Neural progenitor cell (in vitro differentiated cells): ENCODE measurements around the gene MME. TPM values are rescaled to one million over a fixed set of nuclear protein-coding genes. Genes with fewer than 3 reads are reported as not detected.

Source experiments
- DNase-seq: peaks from one replicate; pipeline ENCODE4 v3.0.0-alpha.2; 2016; ENCODE audit warnings: low spot score
- H2AFZ ChIP-seq: fragments of 200-600 bp; sonication (generic); replicated peaks from 2 replicates; pipeline ENCODE4 v1.6.1; 2016; ENCODE audit warnings: antibody characterized with exemption
- H3F3A ChIP-seq: fragments of 200-600 bp; sonication (generic); 2 replicates; pipeline ENCODE4 v1.6.1; 2016; ENCODE audit warnings: antibody characterized with exemption, low read depth
- H3K27ac ChIP-seq: fragments of 200-600 bp; sonication (generic); 2 replicates; pipeline ENCODE4 v1.5.1; 2016; ENCODE audit warnings: mild to moderate bottlenecking
- H3K27me3 ChIP-seq: fragments of 200-600 bp; sonication (generic); 2 replicates; pipeline ENCODE4 v1.6.1; 2016; ENCODE audit warnings: mild to moderate bottlenecking, moderate library complexity
- H3K36me3 ChIP-seq: fragments of 200-600 bp; sonication (generic); 2 replicates; pipeline ENCODE4 v1.5.1; 2016
- H3K4me1 ChIP-seq: fragments of 200-600 bp; sonication (generic); 2 replicates; pipeline ENCODE4 v1.6.1; 2016; ENCODE audit warnings: mixed run types
- H3K4me2 ChIP-seq: fragments of 200-600 bp; sonication (generic); 2 replicates; pipeline ENCODE4 v1.6.1; 2016
- H3K4me3 ChIP-seq: fragments of 200-600 bp; sonication (generic); 2 replicates; pipeline ENCODE4 v1.5.1; 2016
- H3K79me2 ChIP-seq: fragments of 200-600 bp; sonication (generic); 2 replicates; pipeline ENCODE4 v1.6.1; 2016; ENCODE audit warnings: low read depth
- H3K9ac ChIP-seq: fragments of 200-600 bp; sonication (generic); 2 replicates; pipeline ENCODE4 v1.6.1; 2016
- H3K9me3 ChIP-seq: fragments of 200-600 bp; sonication (generic); 2 replicates; pipeline ENCODE4 v1.5.1; 2016; ENCODE audit warnings: low read depth
- H4K20me1 ChIP-seq: fragments of 200-600 bp; sonication (generic); 2 replicates; pipeline ENCODE4 v1.6.1; 2016; ENCODE audit warnings: low read depth
- H3K27ac Mint-ChIP-seq: 3 replicates; pipeline ENCODE4 v1.8.0; 2021; ENCODE audit warnings: mixed read lengths
- H3K27me3 Mint-ChIP-seq: 2 replicates; pipeline ENCODE4 v1.8.0; 2022; ENCODE audit warnings: low read depth, mild to moderate bottlenecking, inconsistent platforms, moderate library complexity, mixed read lengths; ENCODE audit not compliant: insufficient read depth
- H3K36me3 Mint-ChIP-seq: 3 replicates; pipeline ENCODE4 v1.8.0; 2021; ENCODE audit warnings: mixed read lengths
- H3K4me1 Mint-ChIP-seq: 3 replicates; pipeline ENCODE4 v1.8.0; 2021; ENCODE audit warnings: mixed read lengths
- H3K4me3 Mint-ChIP-seq: 3 replicates; pipeline ENCODE4 v1.8.0; 2021; ENCODE audit warnings: mild to moderate bottlenecking, moderate library complexity, mixed read lengths
- H3K9me3 Mint-ChIP-seq: 3 replicates; pipeline ENCODE4 v1.8.0; 2020; ENCODE audit warnings: mixed read lengths
- CTCF ChIP-seq: fragments of 200-600 bp; sonication (generic); IDR thresholded peaks from 2 replicates; pipeline ENCODE4 v1.5.1; 2017; ENCODE audit warnings: antibody characterized with exemption, mild to moderate bottlenecking
- EZH2 ChIP-seq: fragments of 200-600 bp; sonication (generic); IDR thresholded peaks from 2 replicates; pipeline ENCODE4 v1.6.1; 2017; ENCODE audit warnings: antibody characterized with exemption, mild to moderate bottlenecking, moderate library complexity
- EZH2phosphoT487 ChIP-seq: fragments of 200-600 bp; sonication (generic); IDR thresholded peaks from 2 replicates; pipeline ENCODE4 v1.6.1; 2017; ENCODE audit warnings: antibody characterized with exemption
- total RNA-seq: library from RNA; depleted of rRNA; stranded (reverse); fragments of >200 nt; gene quantifications from 2 replicates; pipeline ENCODE4 v1.2.3, GENCODE V29; 2015; ENCODE audit warnings: low replicate concordance

The MME gene
- total RNA-seq, 1 donor from 2014 or later, result 5.0 TPM

DNA sequence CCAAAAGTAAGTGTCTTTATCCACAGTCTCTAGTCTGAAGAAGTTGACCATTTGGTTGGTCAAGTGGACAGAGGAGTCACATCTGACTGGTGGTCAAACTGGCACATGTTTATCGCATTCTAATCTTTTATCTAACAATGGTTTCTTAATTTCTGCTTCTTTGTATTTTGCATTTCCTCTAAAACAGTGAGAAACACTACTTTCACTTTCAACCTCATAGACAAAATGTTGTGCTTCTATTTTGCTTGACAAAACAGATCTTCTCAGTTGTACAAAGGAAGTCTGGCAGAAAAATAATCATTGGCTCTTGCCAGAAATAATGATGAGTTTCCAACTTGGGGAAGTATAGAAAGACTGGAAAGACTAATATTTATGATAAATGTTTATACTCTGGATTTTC, 103.9 kb downstream of the MME start:
- no peaks in the 10 kb centered on the region for H3K4me1 Mint-ChIP-seq

DNA sequence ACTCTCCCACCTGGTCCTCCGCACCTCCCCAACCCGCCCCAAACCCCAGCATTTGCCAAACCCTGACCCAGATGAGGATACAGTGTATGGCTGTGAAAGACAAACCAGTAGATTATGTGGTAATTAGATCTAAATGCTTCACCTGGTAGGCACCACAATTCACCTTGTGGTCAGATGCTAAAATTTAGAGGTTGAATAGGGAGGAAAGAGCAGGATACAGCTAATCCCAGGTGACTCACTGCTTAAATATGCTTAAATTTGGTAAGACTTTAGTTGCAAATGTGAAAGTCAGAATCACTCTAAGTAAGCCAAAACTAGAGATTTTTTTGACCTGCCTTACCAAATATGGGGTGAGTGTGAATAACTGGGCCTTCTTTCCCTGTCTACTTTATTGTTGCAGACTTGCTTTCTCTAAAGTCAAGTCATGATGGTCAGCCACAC, 105.5 kb downstream of the MME start:
- H3K4me1 ChIP-seq, result no peaks in the 10 kb centered on the region
- H3K79me2 ChIP-seq, result no peaks in the 10 kb centered on the region
- H3K4me2 ChIP-seq, result no peak overlapping the region
- H3F3A ChIP-seq, result no peaks in the 10 kb centered on the region
- no peaks in the 10 kb centered on the region for H3K9me3 Mint-ChIP-seq
- no peak overlapping the region for H3K4me3 ChIP-seq
- H3K4me3 Mint-ChIP-seq, result no peak overlapping the region
- H3K36me3 ChIP-seq, result no peaks in the 10 kb centered on the region
- H2AFZ ChIP-seq, result no peak overlapping the region
- H3K27me3 Mint-ChIP-seq, result no peaks in the 10 kb centered on the region
- DNase-seq, result no peak
- no peak overlapping the region for H3K9ac ChIP-seq
- no peak overlapping the region for H3K27ac ChIP-seq
- H3K9me3 ChIP-seq, result no peaks in the 10 kb centered on the region
- H3K4me1 Mint-ChIP-seq, result no peaks in the 10 kb centered on the region
- no peaks in the 10 kb centered on the region for H3K27me3 ChIP-seq
- no peaks in the 10 kb centered on the region for H4K20me1 ChIP-seq
- TF ChIP-seq EZH2phosphoT487, result no peak
- TF ChIP-seq EZH2, result no peak
- no peak for TF ChIP-seq CTCF
- H3K27ac Mint-ChIP-seq, result no peak overlapping the region
- H3K36me3 Mint-ChIP-seq, result no peaks in the 10 kb centered on the region

More for the DNA sequence above, 103.9 kb downstream of the MME start:
- H3F3A ChIP-seq, result no peaks in the 10 kb centered on the region
- Mint-ChIP-seq H3K27me3 (no peaks in the 10 kb centered on the region), H3K9me3 (no peaks in the 10 kb centered on the region), H3K36me3 (no peaks in the 10 kb centered on the region), H3K27ac (no peak overlapping the region), H3K4me3 (no peak overlapping the region)
- no peaks in the 10 kb centered on the region for H3K9me3 ChIP-seq
- no peak overlapping the region for H3K9ac ChIP-seq
- H2AFZ ChIP-seq, result no peak overlapping the region
- H3K4me2 ChIP-seq, result no peak overlapping the region
- no peak overlapping the region for H3K27ac ChIP-seq
- DNase-seq, result no peak
- TF ChIP-seq EZH2phosphoT487 (no peak), EZH2 (no peak), CTCF (no peak)
- no peaks in the 10 kb centered on the region for H3K27me3 ChIP-seq
- no peaks in the 10 kb centered on the region for H3K4me1 ChIP-seq
- H4K20me1 ChIP-seq, result no peaks in the 10 kb centered on the region
- H3K36me3 ChIP-seq, result no peaks in the 10 kb centered on the region
- no peak overlapping the region for H3K4me3 ChIP-seq
- no peaks in the 10 kb centered on the region for H3K79me2 ChIP-seq

GRCh38 chr3:155188031-155188430, 107.9 kb downstream of the MME start:
- peaks cover 5% of the 10 kb centered on the region for H3K27me3 Mint-ChIP-seq
- Histone ChIP-seq H3K9me3 (no peaks in the 10 kb centered on the region), H3K4me1 (no peaks in the 10 kb centered on the region), H3K4me3 (no peak overlapping the region), H2AFZ (no peak overlapping the region), H3K27me3 (no peaks in the 10 kb centered on the region), H3K27ac (no peak overlapping the region), H3K4me2 (no peak overlapping the region), H3K9ac (no peak overlapping the region), H3F3A (no peaks in the 10 kb centered on the region), H3K36me3 (no peaks in the 10 kb centered on the region), H4K20me1 (no peaks in the 10 kb centered on the region), H3K79me2 (no peaks in the 10 kb centered on the region)
- H3K27ac Mint-ChIP-seq, result no peak overlapping the region
- H3K4me1 Mint-ChIP-seq, result no peaks in the 10 kb centered on the region
- no peaks in the 10 kb centered on the region for H3K36me3 Mint-ChIP-seq
- DNase-seq, result no peak
- no peak overlapping the region for H3K4me3 Mint-ChIP-seq
- TF ChIP-seq EZH2, result no peak
- no peak for TF ChIP-seq EZH2phosphoT487
- TF ChIP-seq CTCF, result no peak
- H3K9me3 Mint-ChIP-seq, result no peaks in the 10 kb centered on the region
